ENCODE data around the gene VPS45. TPM values are rescaled to one million over a fixed set of nuclear protein-coding genes. Genes with fewer than 3 reads are reported as not detected.

The VPS45 gene
- total and polyA plus RNA-seq, 2 of the 8 experiments (the other 6 are each of a cell fraction or from before 2014, with no cell fraction given) = 19.1 to 27.6 TPM

GRCh38 chr1:150028322-150028721 is 39.3 kb upstream of the VPS45 start:
- Histone ChIP-seq H3K9me3 (ENCODE audit: insufficient read depth in 2 of 2, low read depth in 1 of 2, low read length in 1 of 2) (no peaks in the 10 kb centered on the region), H3K14ac (ENCODE audit: insufficient read length) (no peak overlapping the region), H3K27me3 (replicated peaks in 1 of 4; ENCODE audit: control insufficient read depth in 3 of 4, extremely low read depth in 1 of 4, insufficient read depth in 3 of 4, low read length in 3 of 4) (no peaks in the 10 kb centered on the region), H4K8ac (ENCODE audit: extremely low read depth, insufficient read depth, low read length) (no peak overlapping the region), H3K27ac (ENCODE audit: low read depth, low read length) (no peak overlapping the region), H2BK120ac (replicated peaks; ENCODE audit: low read depth, low read length) (no peak overlapping the region), H2BK5ac (ENCODE audit: low read depth, low read length) (no peak overlapping the region), H4K5ac (ENCODE audit: insufficient read length, low read depth, low read length) (no peak overlapping the region), H3K79me1 (ENCODE audit: low read depth, low read length) (no peaks in the 10 kb centered on the region), H2BK15ac (ENCODE audit: low read length) (no peak overlapping the region), H4K20me1 (replicated peaks in 1 of 2; ENCODE audit: control insufficient read depth in 1 of 2, insufficient read depth in 2 of 2, low read length in 2 of 2) (no peaks in the 10 kb centered on the region), H3K4me2 (ENCODE audit: insufficient read depth in 1 of 2, low read depth in 2 of 2, low read length in 2 of 2) (no peak overlapping the region), H3K56ac (replicated peaks; ENCODE audit: insufficient read length, low read depth, low read length) (no peak overlapping the region), H3K18ac (ENCODE audit: extremely low read depth, low read length) (no peak overlapping the region), H2AK5ac (ENCODE audit: low read depth, low read length) (no peak overlapping the region), H2BK20ac (ENCODE audit: low read length) (no peak overlapping the region), H3K23ac (ENCODE audit: insufficient read length) (no peak overlapping the region), H3K4ac (replicated peaks; ENCODE audit: insufficient read length, low read depth, low read length) (no peak overlapping the region), H3K9ac (replicated peaks in 1 of 4; ENCODE audit: extremely low read depth in 1 of 4, low read depth in 3 of 4, low read length in 3 of 4) (no peak overlapping the region), H3K79me2 (ENCODE audit: control insufficient read depth in 1 of 2, insufficient read depth in 2 of 2, low read length in 2 of 2) (no peaks in the 10 kb centered on the region), H3K36me3 (ENCODE audit: control insufficient read depth in 2 of 4, insufficient read depth in 4 of 4, low read length in 3 of 4) (no peaks in the 10 kb centered on the region), H3K4me1 (replicated peaks in 1 of 4; ENCODE audit: control insufficient read depth in 3 of 4, insufficient read depth in 4 of 4, low read length in 3 of 4) (no peaks in the 10 kb centered on the region), H2BK12ac (ENCODE audit: low read depth, low read length) (no peak overlapping the region), H3K4me3 (ENCODE audit: extremely low read depth in 1 of 4, insufficient read depth in 2 of 4, low read depth in 3 of 4, low read length in 4 of 4) (no peak overlapping the region), H2AFZ (ENCODE audit: low read length) (no peak overlapping the region), H3K23me2 (ENCODE audit: low read depth, low read length) (no peaks in the 10 kb centered on the region), H4K91ac (replicated peaks; ENCODE audit: insufficient read length, low read length) (no peak overlapping the region)
- whole genome bisulfite sequencing, 2 experiments (ENCODE audit: extremely low coverage in 1 of 2, insufficient coverage in 1 of 2, insufficient read length in 1 of 2, insufficient replicate concordance in 2 of 2, low coverage in 1 of 2, low lambda C conversion rate in 2 of 2, missing lambda C conversion rate in 1 of 2) = 67% methylated on average over 1 of the region's 1 CpG; no CpG with 5 or more reads in 1 of the 2 experiments
- CTCF ChIA-PET (ENCODE audit: partially characterized antibody) = interaction anchor here (0.7 kb wide), 1 partner anchor 145 kb away, joined by 3 read pairs; no protein-coding TSS in a partner anchor
- no peak for DNase-seq (ENCODE audit: low read depth in 1 of 2, low spot score in 2 of 2)
- FAIRE-seq = no peak
- POLR2A ChIA-PET (ENCODE audit: partially characterized antibody) = no interaction called here
- no peak for TF ChIP-seq MAFK (IDR thresholded peaks at IDR 0.05; ENCODE audit: low read depth, low read length)
- TF ChIP-seq CHD2 (IDR thresholded peaks at IDR 0.05; ENCODE audit: low read length) = no peak
- TF ChIP-seq, protein P1, sequence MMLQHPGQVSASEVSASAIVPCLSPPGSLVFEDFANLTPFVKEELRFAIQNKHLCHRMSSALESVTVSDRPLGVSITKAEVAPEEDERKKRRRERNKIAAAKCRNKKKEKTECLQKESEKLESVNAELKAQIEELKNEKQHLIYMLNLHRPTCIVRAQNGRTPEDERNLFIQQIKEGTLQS (IDR thresholded peaks at IDR 0.05; ENCODE audit: insufficient read depth, low read depth, low read length) = no peak
- no peak for TF ChIP-seq POLR2A (IDR thresholded peaks at IDR 0.05; ENCODE audit: control extremely low read depth in 1 of 2, low read depth in 2 of 2, low read length in 2 of 2)
- no peak for TF ChIP-seq ASH2L (IDR thresholded peaks at IDR 0.05; ENCODE audit: low read length)
- TF ChIP-seq CHD1 (IDR thresholded peaks at IDR 0.05; ENCODE audit: low read depth, low read length) = no peak

All from H1 (cell line).